Measurements from ENCODE around the gene TMEM225B.

- TF ChIP-seq POLR2A (IDR thresholded peaks at IDR 0.05) (no peak), CTCF (IDR thresholded peaks at IDR 0.05) (no peak), POLR2AphosphoS5 (IDR thresholded peaks at IDR 0.05) (no peak)
These were observed 40.9 kb upstream of the TMEM225B start for GRCh38 chr7:99557196-99557607.

Measured in breast epithelium (tissue), 3 donors.